Measurements from ENCODE around the gene TTR.

Gene TTR

GRCh38 chr18:31581498-31582197 is 10.0 kb upstream of the TTR start:
- no peak for ATAC-seq

DNA sequence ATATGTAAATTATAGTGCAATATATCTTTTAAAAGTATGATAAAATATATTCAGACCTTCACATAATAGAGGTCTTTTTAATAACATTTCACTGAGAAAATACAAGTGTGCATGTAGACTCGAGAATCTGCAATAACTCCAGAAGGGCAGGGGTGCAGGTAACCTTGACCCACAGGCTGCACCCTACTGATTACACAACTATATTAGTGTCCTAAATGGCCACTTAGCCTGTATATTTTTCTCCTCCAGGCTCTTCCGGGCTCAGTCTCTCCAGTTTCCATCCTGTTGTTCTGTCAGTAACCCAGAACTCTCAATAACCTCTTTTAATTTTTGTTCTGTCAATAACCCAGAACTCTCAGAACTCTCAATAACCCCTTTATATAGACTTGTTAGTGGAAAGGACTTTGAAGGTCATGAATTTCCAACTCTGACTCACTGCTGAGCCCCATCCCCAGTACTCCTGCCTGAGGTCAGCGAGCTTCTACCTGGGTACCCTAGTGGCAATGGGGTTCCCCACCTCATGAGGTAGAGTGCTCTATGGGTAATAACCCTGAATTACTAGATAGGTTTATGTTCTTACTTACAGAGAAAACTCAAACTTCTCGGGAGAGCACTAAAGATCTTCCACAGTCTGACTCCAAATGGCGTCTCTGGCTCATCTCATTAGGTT is 8.4 kb upstream of the TTR start:
- no peak for ATAC-seq

DNA sequence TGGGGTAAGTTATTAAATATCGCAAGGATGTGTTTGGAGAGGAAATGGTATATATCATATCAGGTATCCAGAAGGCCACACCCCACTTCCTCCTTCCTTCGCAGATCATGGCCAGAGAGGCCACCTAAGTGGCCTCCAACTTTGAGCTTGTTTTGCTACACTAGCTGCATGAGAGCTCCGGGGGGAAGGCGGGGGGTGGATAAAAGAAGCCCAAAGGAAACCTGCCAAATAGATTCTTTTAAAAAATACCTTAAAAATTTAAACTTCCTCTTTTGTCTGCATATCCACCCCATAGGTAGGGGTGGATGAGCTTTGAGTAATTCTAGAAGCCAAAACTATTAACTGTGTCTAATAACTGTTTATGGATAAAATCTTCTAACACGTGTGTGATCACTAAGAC is 5.7 kb upstream of the TTR start:
- no peak for ATAC-seq

GRCh38 chr18:31586616-31587015 is 5.1 kb upstream of the TTR start:
- no peak for ATAC-seq

DNA sequence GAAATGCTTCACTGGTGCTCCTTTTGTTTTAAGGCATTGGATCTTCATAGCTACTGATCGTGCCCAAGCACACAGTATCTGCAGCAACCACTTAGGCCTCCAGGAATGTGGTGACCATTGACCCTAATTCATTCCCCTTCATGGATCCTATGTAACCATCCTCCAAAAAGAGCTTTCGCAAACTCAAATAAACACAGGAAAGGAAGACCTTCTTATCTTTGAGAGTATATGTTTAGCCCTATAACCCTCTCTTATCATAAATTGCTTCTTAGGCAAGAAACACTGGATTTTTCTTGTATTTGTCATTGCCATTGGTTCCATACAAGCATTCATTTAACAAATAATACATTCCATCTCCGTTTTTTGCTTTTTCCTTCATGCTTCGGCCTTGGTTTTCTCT is 4.1 kb upstream of the TTR start:
- ATAC-seq = no peak

GRCh38 chr18:31590570-31590969 is 1.1 kb upstream of the TTR start:
- no peak for ATAC-seq

GRCh38 chr18:31591113-31591512 is 564 bp upstream of the TTR start:
- ATAC-seq = no peak

DNA sequence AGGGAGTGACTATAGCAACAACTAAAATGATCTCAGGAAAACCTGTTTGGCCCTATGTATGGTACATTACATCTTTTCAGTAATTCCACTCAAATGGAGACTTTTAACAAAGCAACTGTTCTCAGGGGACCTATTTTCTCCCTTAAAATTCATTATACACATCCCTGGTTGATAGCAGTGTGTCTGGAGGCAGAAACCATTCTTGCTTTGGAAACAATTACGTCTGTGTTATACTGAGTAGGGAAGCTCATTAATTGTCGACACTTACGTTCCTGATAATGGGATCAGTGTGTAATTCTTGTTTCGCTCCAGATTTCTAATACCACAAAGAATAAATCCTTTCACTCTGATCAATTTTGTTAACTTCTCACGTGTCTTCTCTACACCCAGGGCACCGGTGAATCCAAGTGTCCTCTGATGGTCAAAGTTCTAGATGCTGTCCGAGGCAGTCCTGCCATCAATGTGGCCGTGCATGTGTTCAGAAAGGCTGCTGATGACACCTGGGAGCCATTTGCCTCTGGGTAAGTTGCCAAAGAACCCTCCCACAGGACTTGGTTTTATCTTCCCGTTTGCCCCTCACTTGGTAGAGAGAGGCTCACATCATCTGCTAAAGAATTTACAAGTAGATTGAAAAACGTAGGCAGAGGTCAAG is 955 bp downstream of the TTR start:
- ATAC-seq = no peak

DNA sequence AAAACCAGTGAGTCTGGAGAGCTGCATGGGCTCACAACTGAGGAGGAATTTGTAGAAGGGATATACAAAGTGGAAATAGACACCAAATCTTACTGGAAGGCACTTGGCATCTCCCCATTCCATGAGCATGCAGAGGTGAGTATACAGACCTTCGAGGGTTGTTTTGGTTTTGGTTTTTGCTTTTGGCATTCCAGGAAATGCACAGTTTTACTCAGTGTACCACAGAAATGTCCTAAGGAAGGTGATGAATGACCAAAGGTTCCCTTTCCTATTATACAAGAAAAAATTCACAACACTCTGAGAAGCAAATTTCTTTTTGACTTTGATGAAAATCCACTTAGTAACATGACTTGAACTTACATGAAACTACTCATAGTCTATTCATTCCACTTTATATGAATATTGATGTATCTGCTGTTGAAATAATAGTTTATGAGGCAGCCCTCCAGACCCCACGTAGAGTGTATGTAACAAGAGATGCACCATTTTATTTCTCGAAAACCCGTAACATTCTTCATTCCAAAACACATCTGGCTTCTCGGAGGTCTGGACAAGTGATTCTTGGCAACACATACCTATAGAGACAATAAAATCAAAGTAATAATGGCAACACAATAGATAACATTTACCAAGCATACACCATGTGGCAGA is 3.6 kb downstream of the TTR start:
- ATAC-seq = no peak

DNA sequence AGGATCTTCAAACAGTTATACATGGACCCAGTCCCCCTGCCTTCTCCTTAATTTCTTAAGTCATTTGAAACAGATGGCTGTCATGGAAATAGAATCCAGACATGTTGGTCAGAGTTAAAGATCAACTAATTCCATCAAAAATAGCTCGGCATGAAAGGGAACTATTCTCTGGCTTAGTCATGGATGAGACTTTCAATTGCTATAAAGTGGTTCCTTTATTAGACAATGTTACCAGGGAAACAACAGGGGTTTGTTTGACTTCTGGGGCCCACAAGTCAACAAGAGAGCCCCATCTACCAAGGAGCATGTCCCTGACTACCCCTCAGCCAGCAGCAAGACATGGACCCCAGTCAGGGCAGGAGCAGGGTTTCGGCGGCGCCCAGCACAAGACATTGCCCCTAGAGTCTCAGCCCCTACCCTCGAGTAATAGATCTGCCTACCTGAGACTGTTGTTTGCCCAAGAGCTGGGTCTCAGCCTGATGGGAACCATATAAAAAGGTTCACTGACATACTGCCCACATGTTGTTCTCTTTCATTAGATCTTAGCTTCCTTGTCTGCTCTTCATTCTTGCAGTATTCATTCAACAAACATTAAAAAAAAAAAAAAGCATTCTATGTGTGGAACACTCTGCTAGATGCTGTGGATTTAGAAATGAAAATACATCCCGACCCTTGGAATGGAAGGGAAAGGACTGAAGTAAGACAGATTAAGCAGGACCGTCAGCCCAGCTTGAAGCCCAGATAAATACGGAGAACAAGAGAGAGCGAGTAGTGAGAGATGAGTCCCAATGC is 4.6 kb downstream of the TTR start:
- peak in 1 of 2 donors; percentile 14 for ATAC-seq

- ATAC-seq = no peak
These were observed 6.5 kb downstream of the TTR start for GRCh38 chr18:31598021-31598805.

DNA sequence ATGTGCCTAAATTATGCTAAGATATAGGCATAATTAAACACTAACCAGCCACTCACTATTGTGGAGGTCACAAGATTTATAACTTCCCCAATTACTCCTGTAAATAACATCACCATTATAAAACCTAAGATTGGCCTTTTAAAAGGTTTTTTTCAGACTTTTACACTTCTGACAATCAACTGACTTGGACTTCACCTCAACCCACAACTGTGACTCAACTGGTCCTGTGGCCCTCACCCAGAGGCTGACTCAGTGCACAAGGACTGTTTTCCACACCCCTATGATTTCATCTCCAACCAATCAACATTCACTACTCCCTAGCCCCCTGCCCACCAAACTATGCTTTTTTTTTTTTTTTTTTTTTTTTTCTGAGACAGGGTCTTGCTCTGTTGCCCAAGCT is 11.6 kb downstream of the TTR start:
- peak; percentile 43 to 61 for ATAC-seq

GRCh38 chr18:31606265-31606664 is 14.6 kb downstream of the TTR start:
- ATAC-seq = no peak

DNA sequence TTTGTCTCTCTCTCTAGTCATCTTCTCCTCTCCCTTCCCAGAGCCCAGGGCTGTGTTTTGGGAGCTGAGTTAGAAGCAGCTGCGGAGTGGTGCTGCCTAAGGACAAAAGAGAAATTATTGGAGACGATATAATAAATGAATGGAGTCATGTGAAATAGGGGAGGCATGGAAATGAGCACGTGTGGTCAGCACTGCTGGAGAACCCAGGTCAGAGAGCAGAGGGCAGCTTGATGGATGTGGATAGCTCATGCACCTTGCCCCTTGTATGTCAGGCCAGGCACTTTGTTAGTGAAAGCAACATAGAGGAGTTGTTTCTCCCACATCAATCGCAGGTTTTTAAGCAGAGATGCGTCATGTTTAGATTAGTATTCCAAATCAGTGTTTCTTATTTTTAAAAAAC is 15.7 kb downstream of the TTR start:
- no peak for ATAC-seq

DNA sequence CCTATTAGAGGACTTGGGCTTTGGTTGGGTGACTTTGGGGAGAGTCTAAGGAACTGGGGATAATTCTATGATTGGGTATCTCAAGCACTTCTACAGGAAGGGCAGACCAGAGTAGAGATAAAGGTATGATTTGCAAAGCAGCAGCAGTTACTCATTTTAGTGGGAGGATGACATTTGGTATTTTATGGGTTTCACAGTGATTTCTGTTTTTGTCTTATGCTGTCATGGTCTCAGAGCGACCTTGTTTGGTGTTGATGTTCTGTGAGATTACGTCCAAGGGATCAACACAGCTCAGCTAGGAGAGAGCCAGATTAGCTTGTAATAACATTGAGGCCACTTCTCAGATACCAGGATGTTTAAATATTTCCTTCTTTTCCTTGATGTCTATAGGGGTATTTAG is 18.2 kb downstream of the TTR start:
- no peak for ATAC-seq

- no peak for ATAC-seq
These were observed 18.9 kb downstream of the TTR start for GRCh38 chr18:31610286-31611205.

DNA sequence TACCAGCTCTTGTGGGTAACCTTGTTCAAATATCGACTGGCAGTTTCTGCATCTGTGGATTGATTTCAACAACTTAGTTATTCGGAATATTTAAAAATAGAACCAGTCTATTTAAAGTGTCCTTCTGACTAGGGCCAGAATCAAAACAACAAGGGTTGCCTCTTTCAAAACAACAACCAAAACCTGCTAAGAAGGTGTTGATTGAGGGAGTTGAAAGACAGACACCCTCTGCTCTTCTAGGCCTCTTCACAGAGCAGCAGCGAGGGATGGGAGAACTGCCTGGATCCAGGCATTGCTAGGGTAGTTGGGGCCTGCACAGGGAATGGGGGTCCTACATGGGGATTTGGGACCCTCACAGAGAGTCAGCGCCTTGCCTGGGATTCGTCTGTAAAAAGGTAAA is 19.8 kb downstream of the TTR start:
- ATAC-seq = no peak

DNA sequence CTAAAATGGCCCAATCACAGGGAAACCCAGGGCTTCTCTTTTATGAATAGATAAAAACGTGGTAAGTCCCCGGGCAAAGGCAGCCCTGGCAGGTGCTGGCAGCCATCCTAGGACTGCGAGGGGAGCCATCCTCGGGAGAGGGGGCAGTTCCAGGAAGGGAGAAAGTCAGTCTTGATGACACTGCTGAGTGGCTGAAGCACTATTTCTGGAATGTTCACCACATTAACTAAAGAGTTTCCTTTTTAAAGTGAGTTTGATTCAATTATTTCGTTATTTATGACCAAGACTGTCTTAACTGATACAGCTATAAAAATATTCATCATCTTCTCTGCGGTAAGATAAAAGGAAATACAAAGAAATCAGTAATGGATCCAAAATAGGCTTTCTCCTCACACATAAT is 20.4 kb downstream of the TTR start:
- no peak for ATAC-seq

- no peak for ATAC-seq
These were observed 22.4 kb downstream of the TTR start for GRCh38 chr18:31614044-31614443.

DNA sequence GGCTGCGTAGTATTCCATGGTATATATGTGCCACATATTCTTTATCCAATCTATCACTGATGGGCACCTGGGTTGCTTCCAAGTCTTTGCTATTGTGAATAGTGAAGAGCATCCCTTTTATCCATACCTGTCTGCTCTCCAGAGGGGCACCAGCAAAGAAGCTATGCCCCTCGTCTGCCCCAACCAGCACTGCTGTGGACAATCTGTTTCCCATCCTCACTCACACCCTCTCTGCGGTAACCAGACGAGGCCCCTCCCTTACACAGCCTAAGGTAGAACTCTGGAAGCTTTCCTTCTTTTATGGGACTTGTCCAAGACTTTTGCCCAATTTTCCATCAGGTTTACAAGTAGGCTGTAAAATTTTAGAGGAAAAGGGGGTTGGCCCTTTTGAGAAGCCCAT is 24.9 kb downstream of the TTR start:
- no peak for ATAC-seq
